GM23338 (cell line): ENCODE data around the gene PLCD4. TPM values are rescaled to one million over a fixed set of nuclear protein-coding genes. Genes with fewer than 3 reads are reported as not detected.

ENCODE experiments used
- ATAC-seq: fragments of 200-7000 bp; cut with Tn5 transposase; 3 replicates; pipeline ENCODE4 v1.9.1; 2020
- DNase-seq: peaks from one replicate; pipeline ENCODE4 v3.0.0-alpha.2; 2015; ENCODE audit warnings: low spot score
- H2AFZ ChIP-seq: fragments of 200-600 bp; sonication (generic); 2 replicates; pipeline ENCODE4 v1.8.0; 2016; ENCODE audit warnings: antibody characterized with exemption, mild to moderate bottlenecking, moderate library complexity
- H3F3A ChIP-seq: fragments of 200-600 bp; sonication (generic); replicated peaks from 2 replicates; pipeline ENCODE4 v1.8.0; 2017; ENCODE audit warnings: antibody characterized with exemption, mixed run types, low read depth
- H3K27ac ChIP-seq: fragments of 200-600 bp; sonication (generic); 2 replicates; pipeline ENCODE4 v1.6.1; 2016; ENCODE audit warnings: low read depth
- H3K27me3 ChIP-seq: fragments of 200-600 bp; sonication (generic); 2 replicates; pipeline ENCODE4 v1.8.0; 2016; ENCODE audit warnings: mild to moderate bottlenecking, mixed run types, moderate library complexity; ENCODE audit not compliant: insufficient read depth
- H3K36me3 ChIP-seq: fragments of 200-600 bp; sonication (generic); 2 replicates; pipeline ENCODE4 v1.8.0; 2016; ENCODE audit warnings: mild to moderate bottlenecking; ENCODE audit not compliant: insufficient read depth
- H3K4me1 ChIP-seq: fragments of 200-600 bp; sonication (generic); 2 replicates; pipeline ENCODE4 v1.8.0; 2016; ENCODE audit warnings: mild to moderate bottlenecking, moderate library complexity; ENCODE audit not compliant: insufficient read depth
- H3K4me2 ChIP-seq: fragments of 200-600 bp; sonication (generic); 2 replicates; pipeline ENCODE4 v1.7.1; 2017; ENCODE audit warnings: mixed run types
- H3K4me3 ChIP-seq: fragments of 200-600 bp; sonication (generic); 2 replicates; pipeline ENCODE4 v1.6.1; 2016; ENCODE audit warnings: mixed run types
- H3K79me2 ChIP-seq: fragments of 200-600 bp; sonication (generic); replicated peaks from 2 replicates; pipeline ENCODE4 v1.8.0; 2017; ENCODE audit warnings: mild to moderate bottlenecking; ENCODE audit not compliant: insufficient read depth
- H3K9me2 ChIP-seq: fragments of 200-600 bp; sonication (generic); 2 replicates; pipeline ENCODE4 v1.8.0; 2017; ENCODE audit not compliant: insufficient read depth
- H4K20me1 ChIP-seq: fragments of 200-600 bp; sonication (generic); replicated peaks from 2 replicates; pipeline ENCODE4 v1.8.0; 2017; ENCODE audit warnings: mild to moderate bottlenecking; ENCODE audit not compliant: insufficient read depth
- H3K27ac Mint-ChIP-seq: 2 replicates; pipeline ENCODE4 v1.8.0; 2020; ENCODE audit warnings: inconsistent platforms, mild to moderate bottlenecking, moderate library complexity, mixed read lengths
- H3K27me3 Mint-ChIP-seq: 3 replicates; pipeline ENCODE4 v1.8.0; 2022; ENCODE audit warnings: low read depth, mild to moderate bottlenecking, moderate library complexity, mixed read lengths, inconsistent platforms; ENCODE audit not compliant: insufficient read depth, poor library complexity
- H3K36me3 Mint-ChIP-seq: 3 replicates; pipeline ENCODE4 v1.8.0; 2021; ENCODE audit warnings: low read depth, mild to moderate bottlenecking, inconsistent platforms, moderate library complexity, mixed read lengths
- H3K4me1 Mint-ChIP-seq: 3 replicates; pipeline ENCODE4 v1.8.0; 2020; ENCODE audit warnings: mild to moderate bottlenecking, inconsistent platforms, mixed read lengths
- H3K4me3 Mint-ChIP-seq: 3 replicates; pipeline ENCODE4 v1.8.0; 2021; ENCODE audit warnings: moderate library complexity, mild to moderate bottlenecking, inconsistent platforms, mixed read lengths
- H3K9me3 Mint-ChIP-seq: 3 replicates; pipeline ENCODE4 v1.8.0; 2020; ENCODE audit warnings: moderate library complexity, mild to moderate bottlenecking, inconsistent platforms, mixed read lengths
- CREB1 ChIP-seq: fragments of 250-450 bp; sonication (Bioruptor Pico); IDR thresholded peaks from 2 replicates; pipeline ENCODE4 v1.5.0; 2020; ENCODE audit warnings: low read depth, mild to moderate bottlenecking, moderate library complexity
- EZH2 ChIP-seq: fragments of 200-600 bp; sonication (generic); IDR thresholded peaks from one replicate; pipeline ENCODE4 v1.8.0; 2017; ENCODE audit warnings: antibody characterized with exemption, mild to moderate bottlenecking, low read depth; ENCODE audit not compliant: unreplicated experiment
- EZH2phosphoT487 ChIP-seq: fragments of 200-600 bp; sonication (generic); IDR thresholded peaks from one replicate; pipeline ENCODE4 v1.8.1; 2018; ENCODE audit warnings: antibody characterized with exemption; ENCODE audit not compliant: unreplicated experiment
- JUNB ChIP-seq: IDR thresholded peaks from one replicate; pipeline ENCODE4 v1.6.1; 2016; ENCODE audit warnings: antibody characterized with exemption; ENCODE audit not compliant: unreplicated experiment
- NANOG ChIP-seq: IDR thresholded peaks from 2 replicates; pipeline ENCODE4 v1.6.1; 2016; ENCODE audit warnings: antibody characterized with exemption, borderline replicate concordance
- POLR2AphosphoS5 ChIP-seq: IDR thresholded peaks from 2 replicates; pipeline ENCODE4 v1.6.1; 2016; ENCODE audit warnings: antibody characterized with exemption, low read depth
- STAT1 ChIP-seq: IDR thresholded peaks from one replicate; pipeline ENCODE4 v1.6.1; 2016; ENCODE audit warnings: antibody characterized with exemption; ENCODE audit not compliant: unreplicated experiment
- ZNF114 ChIP-seq: fragments of 250-450 bp; sonication (Bioruptor Pico); IDR thresholded peaks from 2 replicates; pipeline ENCODE4 v1.5.0; 2020; ENCODE audit warnings: mild to moderate bottlenecking, moderate library complexity
- ZNF331 ChIP-seq: fragments of 250-450 bp; sonication (Bioruptor Pico); IDR thresholded peaks from 2 replicates; pipeline ENCODE4 v1.5.0; 2020; ENCODE audit warnings: low read depth, mild to moderate bottlenecking, moderate library complexity
- ZNF462 ChIP-seq: fragments of 250-450 bp; sonication (Bioruptor Pico); IDR thresholded peaks from 2 replicates; pipeline ENCODE4 v1.5.0; 2020; ENCODE audit warnings: mild to moderate bottlenecking, moderate library complexity
- polyA plus RNA-seq: library from polyadenylated mRNA; unstranded; fragments of >200 nt; fragmentation: Nextera tagmentation; extraction: Ambion mirVana; gene quantifications from 2 replicates; pipeline ENCODE4 v1.2.1, GENCODE V29; 2016
- total RNA-seq: library from RNA; depleted of rRNA; stranded (reverse); fragments of >200 nt; shearing (Covaris generic); gene quantifications from 2 replicates; pipeline ENCODE4 v1.2.3, GENCODE V29; 2014

PLCD4 gene
- total and polyA plus RNA-seq, 2 experiments from 2014 or later = 0.80 to 1.3 TPM

- TF ChIP-seq ZNF462 (CRISPR knock-in tag) = no peak
These were observed 41.0 kb downstream of the PLCD4 start (continued) for GRCh38 chr2:218648787-218649100.

GRCh38 chr2:218655751-218656150 is 48.1 kb downstream of the PLCD4 start:
- Histone ChIP-seq H3K9me2 (no peaks in the 10 kb centered on the region), H2AFZ (no peak overlapping the region), H3K4me2 (no peak overlapping the region), H3K27me3 (no peaks in the 10 kb centered on the region), H4K20me1 (peaks cover 23% of the 10 kb centered on the region), H3K36me3 (peaks cover 33% of the 10 kb centered on the region), H3K27ac (no peak overlapping the region), H3K79me2 (peaks cover 16% of the 10 kb centered on the region), H3K4me3 (no peak overlapping the region), H3F3A (0 out of 2 replicates have a peak, but pooled peaks cover 12% of the 10 kb centered on the region), H3K4me1 (peaks cover 5% of the 10 kb centered on the region)
- H3K36me3 Mint-ChIP-seq = peaks cover 51% of the 10 kb centered on the region
- ATAC-seq = no peak
- TF ChIP-seq STAT1 = no peak
- TF ChIP-seq NANOG = no peak
- no peak for TF ChIP-seq JUNB
- no peak for TF ChIP-seq CREB1
- TF ChIP-seq ZNF331 = no peak
- no peak for TF ChIP-seq POLR2AphosphoS5
- no peak for TF ChIP-seq EZH2phosphoT487
- TF ChIP-seq ZNF462 (CRISPR knock-in tag) = no peak
- no peak for TF ChIP-seq EZH2
- TF ChIP-seq ZNF114 (CRISPR knock-in tag) = no peak
- no peak for DNase-seq
- no peak overlapping the region for H3K4me3 Mint-ChIP-seq
- H3K27me3 Mint-ChIP-seq = no peaks in the 10 kb centered on the region
- no peak overlapping the region for H3K27ac Mint-ChIP-seq
- peaks cover 8% of the 10 kb centered on the region for H3K4me1 Mint-ChIP-seq
- H3K9me3 Mint-ChIP-seq = no peaks in the 10 kb centered on the region
